ENCODE results near the gene ARMC9. TPM values are rescaled to one million over a fixed set of nuclear protein-coding genes. Genes with fewer than 3 reads are reported as not detected.
A peak's percentile ranks its signal among the peaks of the same experiment; 100 is the strongest.
"Not testable (repeated sequence)": the region's sequence is repeated elsewhere in the genome, so short reads cannot be mapped to it uniquely, and the experiment has no call there.

Gene ARMC9
- total and polyA plus RNA-seq, 8 donors = 11.4 to 40.6 (median 13.9) TPM

- DNase-seq; H3K9me3 ChIP-seq; H3K4me3 ChIP-seq; intact Hi-C loops (cut with DNase I); H3K4me1 ChIP-seq; H3K27ac ChIP-seq; ATAC-seq; H3K36me3 ChIP-seq; H3K27me3 ChIP-seq: not testable (repeated sequence)
- peak; percentile 21 to 56 for TF ChIP-seq CTCF (IDR thresholded peaks at IDR 0.05)
Observed at GRCh38 chr2:231405601-231406367, 207.4 kb downstream of the ARMC9 start.

GRCh38 chr2:231407686-231408085 is 209.3 kb downstream of the ARMC9 start:
- H3K27ac ChIP-seq; H3K9me3 ChIP-seq; H3K4me1 ChIP-seq; H3K4me3 ChIP-seq; H3K36me3 ChIP-seq; DNase-seq; intact Hi-C loops (cut with DNase I); ATAC-seq: not testable (repeated sequence)
- H3K27me3 ChIP-seq = peaks cover 0 to 24% of the 10 kb centered on the region in 2 donors

- H3K9me3 ChIP-seq; H3K4me3 ChIP-seq; H3K27ac ChIP-seq; DNase-seq; H3K4me1 ChIP-seq; intact Hi-C loops (cut with DNase I); ATAC-seq; H3K36me3 ChIP-seq: not testable (repeated sequence)
- peaks cover 0 to 31% of the 10 kb centered on the region in 2 donors for H3K27me3 ChIP-seq
Observed at GRCh38 chr2:231408304-231408703, 209.9 kb downstream of the ARMC9 start.

- intact Hi-C loops (cut with DNase I) = loop anchor here in 1 of 2 donors (10.0 kb wide), 2 partner anchors 175 to 305 kb away; no protein-coding TSS in a partner anchor
- H3K27me3 ChIP-seq = peaks cover 0 to 45% of the 10 kb centered on the region in 2 donors
Observed at GRCh38 chr2:231409776-231410175, 211.3 kb downstream of the ARMC9 start.

GRCh38 chr2:231410293-231411004 is 212.0 kb downstream of the ARMC9 start:
- H3K36me3 ChIP-seq = no peaks in the 10 kb centered on the region
- peaks cover 5 to 9% of the 10 kb centered on the region in 2 donors for H3K4me1 ChIP-seq
- H3K27me3 ChIP-seq = peaks cover 0 to 48% of the 10 kb centered on the region in 2 donors
- TF ChIP-seq CTCF (IDR thresholded peaks at IDR 0.05) = no peak
- intact Hi-C loops (cut with DNase I) = loop anchor here in 1 of 2 donors (10.0 kb wide), 2 partner anchors 176 to 306 kb away; no protein-coding TSS in a partner anchor
- no peak overlapping the region for H3K27ac ChIP-seq
- DNase-seq = no peak
- peaks cover 0 to 4% of the 10 kb centered on the region in 2 donors for H3K9me3 ChIP-seq
- no peak overlapping the region for H3K4me3 ChIP-seq
- no peak for ATAC-seq

More at GRCh38 chr2:231409776-231410175, 211.3 kb downstream of the ARMC9 start:
- peaks cover 0 to 4% of the 10 kb centered on the region in 2 donors for H3K9me3 ChIP-seq
- DNase-seq (no peak), ATAC-seq (no peak)
- H3K4me3 ChIP-seq = no peak overlapping the region
- H3K36me3 ChIP-seq = no peaks in the 10 kb centered on the region
- peaks cover 5 to 9% of the 10 kb centered on the region in 2 donors for H3K4me1 ChIP-seq
- TF ChIP-seq CTCF (IDR thresholded peaks at IDR 0.05) = no peak
- no peak overlapping the region for H3K27ac ChIP-seq

- no peak for ATAC-seq
- no peaks in the 10 kb centered on the region for H3K36me3 ChIP-seq
- TF ChIP-seq CTCF (IDR thresholded peaks at IDR 0.05) = no peak
- H3K9me3 ChIP-seq = peaks cover 0 to 4% of the 10 kb centered on the region in 2 donors
- no peak for DNase-seq
- peaks cover 5 to 9% of the 10 kb centered on the region in 2 donors for H3K4me1 ChIP-seq
- intact Hi-C loops (cut with DNase I) = loop anchor here in 1 of 2 donors (10.0 kb wide), 2 partner anchors 176 to 306 kb away; no protein-coding TSS in a partner anchor
- H3K4me3 ChIP-seq = no peak overlapping the region
- H3K27me3 ChIP-seq = peaks cover 0 to 48% of the 10 kb centered on the region in 2 donors
- no peak overlapping the region for H3K27ac ChIP-seq
Observed at GRCh38 chr2:231411237-231411636, 212.8 kb downstream of the ARMC9 start.
